ENCODE results near the gene GPSM1. TPM values are rescaled to one million over a fixed set of nuclear protein-coding genes. Genes with fewer than 3 reads are reported as not detected.

Gene GPSM1
- total and polyA plus RNA-seq, 2 experiments from 2014 or later, result 25.5 to 30.0 TPM

GRCh38 chr9:136394312-136395019 is 67.1 kb downstream of the GPSM1 start:
- WGBS (ENCODE audit: low lambda C conversion rate, missing lambda C conversion rate), result 93% methylated on average over 21 of the region's 21 CpGs
- H3K4me3 ChIP-seq, result no peak overlapping the region
- peaks cover 7% of the 10 kb centered on the region for H3K4me1 ChIP-seq (ENCODE audit: insufficient read depth)
- H2AFZ ChIP-seq, result no peak overlapping the region
- no peak for TF ChIP-seq CTCF (IDR thresholded peaks at IDR 0.05; ENCODE audit: poor library complexity)
- H3K9me3 ChIP-seq (ENCODE audit: low read depth), result no peaks in the 10 kb centered on the region
- H3K79me2 ChIP-seq, result peaks cover 22% of the 10 kb centered on the region
- no peaks in the 10 kb centered on the region for H3K27me3 ChIP-seq
- no peak overlapping the region for H3K4me2 ChIP-seq
- no peaks in the 10 kb centered on the region for H4K20me1 ChIP-seq (ENCODE audit: insufficient read depth, poor library complexity, severe bottlenecking)
- no peaks in the 10 kb centered on the region for H3K36me3 ChIP-seq (replicated peaks; ENCODE audit: insufficient read depth, low read depth)
- no peaks in the 10 kb centered on the region for H3K9me2 ChIP-seq (replicated peaks; ENCODE audit: insufficient read depth)
- H3K27ac ChIP-seq, result no peak overlapping the region
- no peak for DNase-seq (ENCODE audit: low spot score)

- Histone ChIP-seq H3K9me3 (ENCODE audit: low read depth) (no peaks in the 10 kb centered on the region), H3K27me3 (no peaks in the 10 kb centered on the region), H3K36me3 (replicated peaks; ENCODE audit: insufficient read depth, low read depth) (no peaks in the 10 kb centered on the region), H3K4me2 (no peak overlapping the region), H3K79me2 (peaks cover 27% of the 10 kb centered on the region), H3K9me2 (replicated peaks; ENCODE audit: insufficient read depth) (no peaks in the 10 kb centered on the region), H4K20me1 (ENCODE audit: insufficient read depth, poor library complexity, severe bottlenecking) (no peaks in the 10 kb centered on the region), H3K27ac (no peak overlapping the region), H3K4me1 (ENCODE audit: insufficient read depth) (peaks cover 7% of the 10 kb centered on the region), H3K4me3 (no peak overlapping the region), H2AFZ (no peak overlapping the region)
- TF ChIP-seq EZH2phosphoT487 (IDR thresholded peaks at IDR 0.05; ENCODE audit: low read depth, severe bottlenecking, unreplicated experiment), result no peak
- TF ChIP-seq EZH2 (IDR thresholded peaks at IDR 0.05; ENCODE audit: borderline replicate concordance), result no peak
- TF ChIP-seq CTCF (IDR thresholded peaks at IDR 0.05; ENCODE audit: poor library complexity), result no peak
- WGBS (ENCODE audit: low lambda C conversion rate, missing lambda C conversion rate), result 94% methylated on average over 13 of the region's 13 CpGs
- DNase-seq (ENCODE audit: low spot score), result no peak
Measured at GRCh38 chr9:136395020-136395340, 67.6 kb downstream of the GPSM1 start.

GRCh38 chr9:136395345-136396218 is 68.2 kb downstream of the GPSM1 start:
- WGBS (ENCODE audit: low lambda C conversion rate, missing lambda C conversion rate), result 95% methylated on average over 23 of the region's 26 CpGs
- no peaks in the 10 kb centered on the region for H3K9me3 ChIP-seq (ENCODE audit: low read depth)

More at GRCh38 chr9:136395345-136396218, 68.2 kb downstream of the GPSM1 start:
- DNase-seq (ENCODE audit: low spot score), result no peak
- Histone ChIP-seq H3K36me3 (replicated peaks; ENCODE audit: insufficient read depth, low read depth) (no peaks in the 10 kb centered on the region), H3K4me1 (ENCODE audit: insufficient read depth) (peaks cover 11% of the 10 kb centered on the region), H3K4me2 (no peak overlapping the region), H3K9me2 (replicated peaks; ENCODE audit: insufficient read depth) (no peaks in the 10 kb centered on the region), H4K20me1 (ENCODE audit: insufficient read depth, poor library complexity, severe bottlenecking) (no peaks in the 10 kb centered on the region), H2AFZ (no peak overlapping the region), H3K4me3 (no peak overlapping the region), H3K27ac (no peak overlapping the region), H3K27me3 (no peaks in the 10 kb centered on the region), H3K79me2 (peaks cover 27% of the 10 kb centered on the region)
- TF ChIP-seq CTCF (IDR thresholded peaks at IDR 0.05; ENCODE audit: poor library complexity) (no peak), EZH2phosphoT487 (IDR thresholded peaks at IDR 0.05; ENCODE audit: low read depth, severe bottlenecking, unreplicated experiment) (no peak), EZH2 (IDR thresholded peaks at IDR 0.05; ENCODE audit: borderline replicate concordance) (no peak)
